ENCODE results near the gene RETN.

GRCh38 chr19:7620442-7621412, 48.1 kb upstream of the RETN start:
- TF ChIP-seq, protein P1, sequence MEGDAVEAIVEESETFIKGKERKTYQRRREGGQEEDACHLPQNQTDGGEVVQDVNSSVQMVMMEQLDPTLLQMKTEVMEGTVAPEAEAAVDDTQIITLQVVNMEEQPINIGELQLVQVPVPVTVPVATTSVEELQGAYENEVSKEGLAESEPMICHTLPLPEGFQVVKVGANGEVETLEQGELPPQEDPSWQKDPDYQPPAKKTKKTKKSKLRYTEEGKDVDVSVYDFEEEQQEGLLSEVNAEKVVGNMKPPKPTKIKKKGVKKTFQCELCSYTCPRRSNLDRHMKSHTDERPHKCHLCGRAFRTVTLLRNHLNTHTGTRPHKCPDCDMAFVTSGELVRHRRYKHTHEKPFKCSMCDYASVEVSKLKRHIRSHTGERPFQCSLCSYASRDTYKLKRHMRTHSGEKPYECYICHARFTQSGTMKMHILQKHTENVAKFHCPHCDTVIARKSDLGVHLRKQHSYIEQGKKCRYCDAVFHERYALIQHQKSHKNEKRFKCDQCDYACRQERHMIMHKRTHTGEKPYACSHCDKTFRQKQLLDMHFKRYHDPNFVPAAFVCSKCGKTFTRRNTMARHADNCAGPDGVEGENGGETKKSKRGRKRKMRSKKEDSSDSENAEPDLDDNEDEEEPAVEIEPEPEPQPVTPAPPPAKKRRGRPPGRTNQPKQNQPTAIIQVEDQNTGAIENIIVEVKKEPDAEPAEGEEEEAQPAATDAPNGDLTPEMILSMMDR (IDR thresholded peaks at IDR 0.05; ENCODE audit: low read depth, low read length) = no peak
- no peak for TF ChIP-seq POLR2A (IDR thresholded peaks at IDR 0.05; ENCODE audit: extremely low read depth, insufficient read length)
- TF ChIP-seq MYC (IDR thresholded peaks at IDR 0.05; ENCODE audit: low read depth, low read length) = no peak
